Kidney glomerular epithelial cell (primary cell): Measurements from ENCODE around the gene MAP4K3.

Experiments used
- DNase-seq: peaks from one replicate; lab custom pipeline; 2025; lab: John Stamatoyannopoulos, UW

Gene MAP4K3

DNA sequence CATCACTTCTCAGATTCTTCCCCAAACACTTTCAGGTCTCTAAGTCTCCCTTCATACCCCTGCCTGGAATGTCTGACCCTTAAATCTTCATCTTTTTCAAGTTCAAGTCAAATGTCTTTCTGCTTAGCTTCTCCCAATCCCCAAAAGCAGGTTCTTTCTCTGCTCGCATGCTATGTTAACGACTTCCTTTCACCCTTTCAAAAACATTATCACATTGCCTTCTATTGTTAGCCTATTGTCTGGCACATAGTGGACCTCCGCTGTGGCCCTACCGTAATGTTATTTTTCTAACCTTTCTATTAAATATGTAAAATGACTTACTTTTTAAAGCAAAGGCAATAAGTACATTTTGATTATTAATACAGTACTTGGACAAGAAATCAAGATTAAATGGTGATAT, 195.5 kb downstream of the MAP4K3 start:
- no peak for DNase-seq

DNA sequence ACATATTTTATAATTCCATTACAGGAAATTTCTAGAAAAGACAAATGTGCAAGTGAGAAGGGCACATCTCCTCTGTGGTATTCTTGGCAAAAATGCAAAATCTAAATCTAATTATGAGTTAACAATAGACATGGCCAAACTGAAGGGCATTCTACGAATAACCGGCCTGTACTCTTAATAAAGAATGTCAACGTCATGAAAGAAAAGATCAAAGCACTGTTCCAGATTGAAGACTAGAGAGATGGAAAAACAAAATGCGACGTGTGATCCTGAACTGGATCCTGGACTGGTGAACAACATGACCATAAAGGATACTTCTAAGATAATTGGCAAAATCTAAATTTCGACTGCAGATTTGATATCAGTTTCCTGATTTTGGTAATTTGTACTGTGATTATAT, 196.3 kb downstream of the MAP4K3 start:
- DNase-seq, result no peak

DNA sequence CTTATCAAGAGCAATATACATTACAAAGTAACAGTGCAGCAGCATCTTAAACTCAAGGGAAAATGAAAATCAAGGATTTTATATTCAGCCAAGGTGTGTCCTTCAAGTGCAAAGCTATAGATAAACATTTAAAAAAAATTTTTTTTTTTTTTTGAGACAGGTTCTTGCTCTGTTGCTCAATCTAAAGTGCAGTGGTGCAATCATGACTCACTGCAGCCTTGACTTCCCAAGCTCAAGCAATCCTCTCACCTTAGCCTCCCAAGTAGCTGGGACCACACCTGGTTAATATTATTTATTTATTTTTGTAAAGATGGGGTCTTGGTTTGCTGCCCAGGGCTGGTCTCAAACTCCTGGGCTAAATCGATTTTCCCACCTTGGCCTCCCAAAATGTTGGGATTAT, 202.3 kb downstream of the MAP4K3 start:
- DNase-seq, result no peak

DNA sequence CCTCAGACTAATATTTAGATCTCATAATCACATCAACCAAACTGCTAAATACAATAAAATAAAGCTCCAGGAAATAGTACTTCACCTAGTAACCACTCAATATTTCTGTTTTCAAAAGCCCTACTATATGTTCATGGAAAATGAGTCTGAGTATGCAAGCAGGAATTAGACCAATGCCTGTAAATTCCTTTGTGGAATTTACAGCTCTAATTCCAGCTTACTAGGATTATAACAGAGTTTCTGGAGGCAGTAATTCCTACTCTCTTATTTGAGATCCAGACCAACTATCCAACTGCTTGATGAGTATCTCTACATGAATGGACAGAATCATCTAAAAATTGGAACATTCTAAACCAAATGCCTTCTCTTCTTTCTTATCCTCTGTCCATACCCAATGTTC, 204.9 kb downstream of the MAP4K3 start:
- no peak for DNase-seq

DNA sequence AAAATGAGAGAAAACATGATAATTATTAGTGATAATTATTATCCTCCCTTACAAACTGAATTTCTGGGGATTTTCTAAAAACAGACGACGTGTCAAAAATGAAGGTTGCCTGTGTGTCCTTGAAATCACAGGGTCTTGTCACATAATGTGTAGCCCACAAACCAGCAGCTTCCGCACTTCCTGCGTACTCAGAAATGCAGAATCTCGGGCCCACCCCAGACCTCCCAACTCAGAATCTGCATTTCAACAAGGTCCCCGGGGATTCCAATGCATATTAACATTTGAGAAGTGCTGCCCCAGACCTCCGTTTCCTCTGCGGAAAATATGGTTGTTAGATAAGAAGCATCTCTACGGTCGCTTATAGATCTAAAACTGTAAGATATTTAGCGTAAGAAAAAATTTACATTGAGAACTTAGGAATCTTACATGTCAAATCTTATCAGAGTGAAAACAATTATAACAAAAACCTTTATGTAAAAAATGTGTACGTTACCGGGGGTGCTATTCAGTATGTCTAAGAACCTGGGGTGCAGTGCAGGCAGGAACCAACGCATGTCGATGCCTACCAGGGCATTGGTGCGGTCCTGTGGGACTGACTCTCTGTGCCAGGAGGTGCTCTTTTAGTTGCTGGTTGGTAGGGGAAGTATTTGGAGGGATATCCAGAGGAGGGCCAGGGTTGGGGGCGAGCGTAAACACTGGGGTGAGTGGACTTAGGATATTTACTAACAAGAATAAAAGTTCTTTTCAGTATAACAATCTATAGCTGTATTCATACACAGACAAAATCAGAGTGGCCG, 208.5 kb downstream of the MAP4K3 start:
- no peak for DNase-seq

DNA sequence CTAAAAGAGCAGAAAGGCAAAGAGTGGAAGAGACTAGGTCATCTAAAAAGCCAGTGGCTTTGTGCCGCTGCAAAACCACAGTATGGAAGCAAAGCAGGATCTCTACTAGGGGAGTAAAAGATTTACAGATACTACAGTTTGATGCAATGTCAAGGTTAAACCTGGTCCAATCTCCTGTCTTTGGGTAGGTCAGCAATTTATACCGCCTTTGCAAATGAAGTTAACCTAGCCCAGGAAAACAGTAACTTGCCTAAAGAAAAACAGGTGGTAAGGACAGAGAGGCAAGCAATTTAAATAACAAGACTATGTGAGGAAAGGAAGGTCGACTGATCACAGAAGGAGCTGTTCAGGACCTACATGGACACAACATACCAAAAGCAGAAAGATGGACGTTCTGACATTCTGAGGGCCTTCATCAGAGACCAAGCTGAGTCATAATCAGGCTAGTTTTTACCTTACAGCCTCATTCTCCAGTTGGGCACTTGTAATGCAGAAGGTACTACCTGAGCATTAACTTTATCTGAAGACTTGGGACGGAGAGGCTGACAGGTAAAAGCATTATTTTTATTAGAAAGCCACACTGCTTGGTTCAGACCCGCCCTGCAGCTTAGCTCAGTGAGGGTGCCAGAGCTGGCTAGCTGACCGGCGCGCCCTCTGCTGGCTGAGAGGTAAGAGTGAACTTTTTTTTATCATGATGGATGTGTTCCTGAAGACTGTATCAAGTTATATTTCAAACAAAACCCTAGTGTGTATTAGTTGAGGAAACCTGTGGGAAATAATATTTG, 209.3 kb downstream of the MAP4K3 start:
- DNase-seq, result peak; percentile 45

DNA sequence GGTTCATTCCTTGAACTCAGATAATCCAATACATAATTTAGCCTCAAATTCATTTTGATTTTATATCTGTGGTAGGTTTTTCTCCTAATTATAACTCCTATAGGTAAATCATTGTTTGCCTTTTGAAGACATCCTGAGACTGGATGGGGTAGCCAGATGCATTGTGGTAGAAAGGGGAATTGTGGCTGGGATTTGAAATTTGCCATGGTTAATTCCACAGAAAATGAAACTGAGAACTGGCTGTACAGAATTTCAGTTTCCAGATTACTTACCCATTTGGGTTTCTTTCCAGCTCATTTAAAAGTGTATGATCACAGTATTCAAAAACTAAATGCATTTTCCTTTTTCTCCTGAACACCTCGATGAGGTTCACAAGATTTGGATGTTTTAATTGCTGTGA, 211.5 kb downstream of the MAP4K3 start:
- DNase-seq, result no peak

DNA sequence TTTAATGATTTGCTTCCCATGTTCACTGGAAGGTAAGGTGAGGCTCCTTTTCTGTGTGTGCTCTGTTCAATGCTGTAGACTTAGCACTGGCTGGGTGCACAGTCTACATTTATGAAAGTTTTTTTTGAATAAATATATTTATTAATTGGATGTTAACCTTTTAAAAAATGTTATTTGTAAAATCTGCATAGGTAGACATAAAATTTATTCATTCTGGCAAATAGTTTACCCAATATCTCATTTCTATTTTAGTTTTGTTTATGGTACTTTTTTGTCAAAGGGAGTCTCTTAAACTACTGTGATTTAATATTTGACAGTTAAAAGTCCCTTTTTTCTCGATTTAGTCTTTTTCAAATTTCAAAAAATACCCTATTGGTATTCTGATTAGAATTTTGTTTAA, 213.2 kb downstream of the MAP4K3 start:
- no peak for DNase-seq

DNA sequence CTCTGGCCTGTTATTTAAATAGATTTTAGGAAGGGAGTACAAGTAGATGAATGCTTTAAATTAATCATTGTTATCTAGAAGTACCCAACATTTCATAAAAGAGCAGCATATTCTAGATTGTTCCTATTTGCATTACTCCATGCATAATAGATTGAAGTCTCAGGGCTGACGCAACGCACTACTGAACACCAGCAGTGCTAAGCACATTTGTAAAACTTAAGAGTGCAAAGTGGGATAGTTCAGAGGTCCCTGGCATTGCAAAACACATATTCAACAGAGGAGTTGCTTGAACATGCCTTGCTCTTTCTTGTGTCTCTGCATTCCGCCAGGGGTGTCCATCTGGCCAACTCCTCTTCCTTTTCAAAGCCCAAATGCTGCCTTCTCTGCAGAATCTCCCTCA, 215.6 kb downstream of the MAP4K3 start:
- DNase-seq, result no peak

DNA sequence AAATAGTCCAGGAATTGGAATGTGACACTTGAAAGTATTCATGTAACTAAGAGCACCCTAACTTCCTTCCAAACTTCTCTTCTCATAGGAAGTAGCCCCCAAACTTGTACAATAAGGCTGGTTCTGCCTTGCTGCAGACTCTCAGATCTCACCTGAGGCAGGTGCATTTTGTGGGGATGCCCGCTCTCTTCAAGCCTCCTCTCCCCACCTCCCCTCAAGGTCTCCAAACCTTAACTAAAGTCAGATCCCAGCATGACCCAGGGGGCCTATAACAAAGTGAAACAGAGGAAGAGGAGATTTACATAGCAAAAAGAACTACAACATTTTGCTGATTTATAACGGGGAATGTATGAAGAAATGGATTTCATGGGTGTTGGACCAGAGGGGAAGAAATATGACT, 216.9 kb downstream of the MAP4K3 start:
- DNase-seq, result no peak

DNA sequence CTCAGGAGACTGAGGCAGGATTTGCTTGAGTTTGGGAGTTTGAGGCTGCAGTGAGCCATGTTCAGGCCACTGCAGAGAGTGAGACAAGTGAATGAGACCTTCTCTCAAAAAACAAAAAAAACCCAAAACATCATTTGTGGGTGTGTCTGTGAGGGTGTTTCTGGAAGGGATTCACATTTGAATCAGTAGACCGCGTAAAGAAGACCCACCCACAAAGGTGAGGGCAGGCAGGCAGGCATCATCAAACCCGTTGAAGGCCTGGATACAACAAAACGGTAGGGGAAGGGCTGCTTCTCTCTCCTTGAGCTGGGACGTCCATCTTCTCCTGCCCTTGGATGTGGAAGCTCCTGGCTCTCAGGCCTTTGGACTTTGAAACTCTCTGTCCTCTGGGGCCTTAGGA, 218.7 kb downstream of the MAP4K3 start:
- no peak for DNase-seq

DNA sequence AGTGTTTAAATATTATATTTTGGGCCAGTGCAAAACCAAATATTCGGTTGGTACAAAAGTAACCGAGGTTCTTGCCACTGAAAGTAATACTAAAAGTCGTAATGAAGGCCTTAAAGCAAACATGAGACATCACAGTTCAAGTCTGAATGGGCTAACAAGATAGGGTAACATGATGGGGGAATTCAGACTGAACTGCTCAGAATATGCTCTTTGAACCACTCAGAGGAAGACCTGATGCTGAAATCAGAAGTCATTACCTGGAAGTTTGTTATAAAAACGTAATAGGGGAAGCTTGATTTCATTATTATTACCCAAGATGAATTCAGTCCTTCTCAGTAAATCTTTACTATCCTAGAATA, 219.9 kb downstream of the MAP4K3 start:
- DNase-seq, result no peak

DNA sequence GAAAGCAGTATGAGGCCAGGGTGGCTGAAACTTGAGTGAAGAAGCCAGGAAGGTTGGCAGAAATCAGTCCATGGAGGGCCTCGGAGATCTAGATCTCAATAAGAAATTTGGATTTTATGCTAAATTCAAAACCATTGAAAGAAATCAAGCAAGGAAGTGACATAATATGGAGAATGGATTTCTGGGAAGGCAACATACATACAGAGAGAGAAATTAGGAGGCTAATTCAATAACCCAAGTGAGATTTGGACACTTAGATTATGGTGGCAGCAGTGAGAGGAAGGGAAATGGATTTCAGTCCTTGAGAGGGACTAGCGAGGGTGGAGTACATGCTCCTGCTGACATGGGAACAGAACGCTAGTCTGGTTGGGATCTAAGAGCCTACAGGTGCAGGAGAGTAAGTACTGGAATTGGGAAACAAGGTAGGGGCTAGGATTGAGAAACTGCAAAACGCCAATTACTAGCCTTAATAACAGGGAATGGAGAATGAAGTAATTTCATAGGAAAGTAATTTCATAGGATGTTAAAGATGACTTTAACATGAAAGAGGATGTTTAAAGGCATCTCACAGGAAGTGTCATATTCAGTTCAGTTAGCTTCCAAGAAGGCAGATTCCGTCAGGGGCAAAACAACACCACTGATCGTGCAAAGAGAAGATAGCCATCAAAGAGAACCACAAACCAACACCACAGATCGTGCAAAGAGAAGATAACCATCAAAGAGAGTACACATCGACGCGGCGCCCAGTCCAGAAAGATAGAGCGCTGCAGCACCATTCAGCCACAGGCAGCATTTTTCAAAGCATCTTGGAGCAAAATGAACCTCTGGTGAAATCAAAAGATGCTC, 220.5 kb downstream of the MAP4K3 start:
- no peak for DNase-seq

DNA sequence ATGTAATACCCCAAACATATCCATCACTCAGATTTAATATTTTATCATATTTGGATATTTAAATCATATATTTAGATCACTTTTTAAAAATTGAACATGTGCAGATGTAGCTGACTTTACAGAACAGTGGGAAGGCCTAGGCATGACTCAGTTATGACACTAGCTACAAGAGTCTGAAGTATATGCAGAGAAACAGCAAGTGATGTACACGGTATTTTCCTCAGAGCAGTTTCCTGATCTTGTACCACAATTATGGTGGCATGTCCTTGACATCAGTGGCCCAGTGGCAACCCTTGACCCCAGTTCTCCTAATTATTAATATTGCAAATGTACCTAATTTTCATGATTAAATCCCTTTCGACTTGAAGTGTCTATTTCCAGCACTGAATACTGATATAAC, 221.5 kb downstream of the MAP4K3 start:
- no peak for DNase-seq

DNA sequence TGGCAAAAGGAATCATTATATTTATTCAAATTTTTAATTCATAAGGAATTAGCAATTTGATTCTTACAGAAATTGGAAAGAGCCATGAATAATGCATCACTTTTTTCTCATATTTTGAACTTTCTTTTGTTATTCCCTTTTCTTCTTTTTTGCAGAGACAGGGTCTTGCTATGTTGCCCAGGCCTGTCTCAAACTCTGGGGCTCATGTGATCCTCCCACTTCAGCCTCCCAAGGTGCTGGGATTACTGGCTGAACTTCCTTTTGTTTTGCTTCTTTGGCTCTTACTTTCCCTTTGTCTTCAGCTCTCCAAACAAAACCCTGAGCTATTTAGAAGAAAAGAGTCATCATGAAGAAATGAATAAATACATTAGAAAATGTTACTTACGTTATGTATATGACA, 224.1 kb downstream of the MAP4K3 start:
- DNase-seq, result no peak

DNA sequence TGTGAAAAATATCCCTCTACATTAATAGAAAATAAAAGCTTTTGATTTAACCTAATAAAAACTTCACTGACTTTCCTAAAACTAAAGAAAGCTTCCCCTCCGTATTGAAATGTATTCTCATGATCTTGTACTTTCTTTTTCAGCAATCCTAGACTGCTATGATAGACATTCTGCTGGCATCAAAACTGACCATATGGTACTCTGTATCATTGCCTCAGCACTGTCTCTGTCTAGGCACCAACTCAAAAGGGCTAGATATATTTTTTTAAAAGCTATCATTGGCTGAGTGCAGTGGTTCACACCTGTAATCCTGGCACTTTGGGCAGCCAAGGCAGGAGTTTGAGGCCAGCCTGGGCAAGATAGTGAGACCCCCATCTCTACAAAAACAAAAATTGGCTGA, 226.2 kb downstream of the MAP4K3 start:
- DNase-seq, result no peak

DNA sequence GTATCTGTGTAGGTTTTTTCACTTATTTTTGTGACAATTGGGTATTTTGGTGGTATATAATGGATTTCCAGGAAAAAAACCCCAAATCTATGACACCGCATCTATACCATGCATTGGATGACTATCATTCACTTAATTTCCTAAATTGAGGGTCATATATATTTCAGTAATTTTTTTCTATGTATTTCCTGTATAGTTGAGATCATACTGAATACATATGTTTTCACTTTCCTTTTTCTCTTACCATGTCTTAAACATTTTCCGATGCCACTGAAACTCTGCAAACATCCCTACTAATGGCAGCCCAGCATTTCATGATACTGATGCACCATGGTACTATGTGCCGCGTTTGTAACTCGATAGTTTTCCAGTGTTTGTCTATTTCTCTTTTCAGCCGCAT, 233.7 kb downstream of the MAP4K3 start:
- DNase-seq, result no peak

DNA sequence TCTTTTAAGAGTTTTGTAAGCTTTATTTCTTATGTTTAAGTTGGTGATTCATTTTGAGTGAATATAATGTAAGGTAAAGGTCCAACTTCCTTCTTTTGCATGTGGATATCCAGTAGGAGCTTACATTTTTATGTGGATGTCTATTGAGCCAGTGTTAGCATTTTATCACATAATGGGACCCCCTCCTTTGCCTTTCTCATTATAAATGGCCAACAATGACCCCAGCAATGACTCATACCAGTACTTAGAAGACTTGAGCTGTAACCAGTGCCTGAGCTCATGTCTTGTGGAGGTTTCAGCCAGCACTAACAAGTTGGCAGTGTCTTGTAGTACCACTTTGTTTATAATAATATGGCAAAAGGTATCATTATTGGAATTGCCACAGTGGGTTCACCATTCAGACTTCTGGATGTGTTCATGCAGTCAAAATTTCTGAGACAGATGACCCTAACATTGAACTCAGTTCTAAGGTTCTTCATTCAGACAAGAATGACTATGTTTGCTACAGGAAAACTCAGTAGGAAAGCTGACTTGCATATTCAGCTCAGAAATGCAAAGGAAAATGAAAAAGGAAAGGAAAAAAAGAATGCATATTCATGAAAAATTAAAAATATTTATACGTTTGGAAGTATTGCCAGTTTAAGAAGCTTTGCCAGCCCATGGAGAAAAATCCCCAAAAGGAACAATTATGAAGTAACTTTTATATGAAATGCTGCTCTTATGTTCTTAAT, 234.3 kb downstream of the MAP4K3 start:
- DNase-seq, result no peak
